WTC11 (cell line): ENCODE measurements around the gene FANCE. TPM values are rescaled to one million over a fixed set of nuclear protein-coding genes. Genes with fewer than 3 reads are reported as not detected.
A peak's percentile ranks its signal among the peaks of the same experiment; 100 is the strongest.

Experiments used
- ATAC-seq: fragments of 200-7000 bp; cut with Tn5 transposase; 2 replicates; pipeline ENCODE4 v1.10.0; 2021; ENCODE audit warnings: mild to moderate bottlenecking, moderate library complexity
- CTCF ChIA-PET: fragments of 300-600 bp; sonication (Branson Sonifier 250); formaldehyde crosslinking; loops from one replicate; lab custom pipeline; 2021; ENCODE audit warnings: antibody characterized with exemption; lab: Charles Lee
- POLR2A ChIA-PET: fragments of 350-600 bp; sonication (Branson Sonifier 250); formaldehyde crosslinking; loops from one replicate; lab custom pipeline; 2021; ENCODE audit warnings: antibody characterized with exemption; lab: Charles Lee
- DNase-seq: peaks from one replicate; pipeline ENCODE4 v3.0.0; 2021; ENCODE audit warnings: low spot score
- H3K27ac Mint-ChIP-seq: 2 replicates; pipeline ENCODE4 v1.8.0; 2021; ENCODE audit warnings: mixed read lengths
- H3K27me3 Mint-ChIP-seq: 2 replicates; pipeline ENCODE4 v1.8.0; 2021; ENCODE audit warnings: low read depth, mild to moderate bottlenecking, moderate library complexity, mixed read lengths
- H3K36me3 Mint-ChIP-seq: 2 replicates; pipeline ENCODE4 v1.8.0; 2021; ENCODE audit warnings: mixed read lengths
- H3K4me1 Mint-ChIP-seq: 2 replicates; pipeline ENCODE4 v1.8.0; 2022; ENCODE audit warnings: mixed read lengths
- H3K4me3 Mint-ChIP-seq: 2 replicates; pipeline ENCODE4 v1.8.0; 2021; ENCODE audit warnings: mild to moderate bottlenecking, moderate library complexity, mixed read lengths
- H3K9me3 Mint-ChIP-seq: 2 replicates; pipeline ENCODE4 v1.8.0; 2021; ENCODE audit warnings: mixed read lengths
- AR ChIP-seq: fragments of 250-450 bp; sonication (Bioruptor Pico); IDR thresholded peaks from 2 replicates; pipeline ENCODE4 v1.9.0; 2021; ENCODE audit warnings: mild to moderate bottlenecking
- ATF1 ChIP-seq: sonication (generic); formaldehyde crosslinking; IDR thresholded peaks from 2 replicates; pipeline ENCODE4 v1.8.1; 2023; ENCODE audit warnings: mild to moderate bottlenecking, moderate library complexity, missing genetic modification reagents
- ELF4 ChIP-seq: sonication (generic); formaldehyde crosslinking; IDR thresholded peaks from 2 replicates; pipeline ENCODE4 v1.8.1; 2022; ENCODE audit warnings: low read depth, mild to moderate bottlenecking, moderate library complexity, missing genetic modification reagents
- FOXP1 ChIP-seq: sonication (generic); formaldehyde crosslinking; IDR thresholded peaks from 2 replicates; pipeline ENCODE4 v1.8.0; 2022; ENCODE audit warnings: missing genetic modification reagents, mild to moderate bottlenecking, moderate library complexity, borderline replicate concordance
- GTF2I ChIP-seq: fragments of 250-450 bp; sonication (Bioruptor Pico); conservative IDR thresholded peaks from 2 replicates; pipeline ENCODE4 v1.4.0; 2021; ENCODE audit warnings: mild to moderate bottlenecking
- HMGXB4 ChIP-seq: sonication (generic); formaldehyde crosslinking; IDR thresholded peaks from 2 replicates; pipeline ENCODE4 v1.8.1; 2023; ENCODE audit warnings: mild to moderate bottlenecking, moderate library complexity, missing genetic modification reagents
- JUN ChIP-seq: sonication (generic); formaldehyde crosslinking; IDR thresholded peaks from 2 replicates; pipeline ENCODE4 v1.8.0; 2023; ENCODE audit warnings: mild to moderate bottlenecking, missing genetic modification reagents
- MXD4 ChIP-seq: fragments of 250-450 bp; sonication (Bioruptor Pico); IDR thresholded peaks from 2 replicates; pipeline ENCODE4 v1.8.0; 2021; ENCODE audit warnings: mild to moderate bottlenecking, moderate library complexity, borderline replicate concordance
- MYBL2 ChIP-seq: sonication (generic); formaldehyde crosslinking; IDR thresholded peaks from 2 replicates; pipeline ENCODE4 v1.8.1; 2023; ENCODE audit warnings: mild to moderate bottlenecking, moderate library complexity, missing genetic modification reagents
- RORB ChIP-seq: fragments of 250-450 bp; sonication (Bioruptor Pico); IDR thresholded peaks from 2 replicates; pipeline ENCODE4 v1.9.0; 2021; ENCODE audit warnings: mild to moderate bottlenecking
- TCF7 ChIP-seq: sonication (generic); formaldehyde crosslinking; IDR thresholded peaks from 2 replicates; pipeline ENCODE4 v1.8.0; 2022; ENCODE audit warnings: mild to moderate bottlenecking, low read depth, missing genetic modification reagents, moderate library complexity
- TEAD4 ChIP-seq: sonication (generic); formaldehyde crosslinking; IDR thresholded peaks from 2 replicates; pipeline ENCODE4 v1.8.0; 2022; ENCODE audit warnings: mild to moderate bottlenecking, missing genetic modification reagents
- USF1 ChIP-seq: sonication (generic); formaldehyde crosslinking; IDR thresholded peaks from 2 replicates; pipeline ENCODE4 v1.8.0; 2022; ENCODE audit warnings: mild to moderate bottlenecking, missing genetic modification reagents
- ZNF263 ChIP-seq: sonication (generic); formaldehyde crosslinking; IDR thresholded peaks from 2 replicates; pipeline ENCODE4 v1.8.1; 2022; ENCODE audit warnings: low read depth, mild to moderate bottlenecking, moderate library complexity, missing genetic modification reagents
- ZNF396 ChIP-seq: fragments of 250-450 bp; sonication (Bioruptor Pico); IDR thresholded peaks from 2 replicates; pipeline ENCODE4 v1.8.0; 2021; ENCODE audit warnings: mild to moderate bottlenecking, moderate library complexity, borderline replicate concordance
- ZNF671 ChIP-seq: fragments of 250-450 bp; sonication (Bioruptor Pico); IDR thresholded peaks from 2 replicates; pipeline ENCODE4 v1.8.0; 2021; ENCODE audit warnings: mild to moderate bottlenecking
- total RNA-seq: library from RNA; stranded (reverse); gene quantifications from 3 replicates; pipeline ENCODE4 v1.2.3, GENCODE V29; 2021
- TF ChIP-seq, protein P1 (sequence below): sonication (generic); formaldehyde crosslinking; IDR thresholded peaks from 2 replicates; pipeline ENCODE4 v1.8.0; 2022; ENCODE audit warnings: missing genetic modification reagents
- TF ChIP-seq, protein P2 (sequence below): sonication (generic); formaldehyde crosslinking; IDR thresholded peaks from 2 replicates; pipeline ENCODE4 v1.8.0; 2023; ENCODE audit warnings: missing genetic modification reagents
- TF ChIP-seq, protein P3 (sequence below): sonication (generic); formaldehyde crosslinking; IDR thresholded peaks from 2 replicates; pipeline ENCODE4 v1.8.1; 2022; ENCODE audit warnings: missing genetic modification reagents, borderline replicate concordance
- TF ChIP-seq, protein P4 (sequence below): sonication (generic); formaldehyde crosslinking; IDR thresholded peaks from 2 replicates; pipeline ENCODE4 v1.8.1; 2023; ENCODE audit warnings: mild to moderate bottlenecking, missing genetic modification reagents, moderate library complexity

FANCE gene
- total RNA-seq, 1 experiment from 2014 or later = 22.3 TPM

DNA sequence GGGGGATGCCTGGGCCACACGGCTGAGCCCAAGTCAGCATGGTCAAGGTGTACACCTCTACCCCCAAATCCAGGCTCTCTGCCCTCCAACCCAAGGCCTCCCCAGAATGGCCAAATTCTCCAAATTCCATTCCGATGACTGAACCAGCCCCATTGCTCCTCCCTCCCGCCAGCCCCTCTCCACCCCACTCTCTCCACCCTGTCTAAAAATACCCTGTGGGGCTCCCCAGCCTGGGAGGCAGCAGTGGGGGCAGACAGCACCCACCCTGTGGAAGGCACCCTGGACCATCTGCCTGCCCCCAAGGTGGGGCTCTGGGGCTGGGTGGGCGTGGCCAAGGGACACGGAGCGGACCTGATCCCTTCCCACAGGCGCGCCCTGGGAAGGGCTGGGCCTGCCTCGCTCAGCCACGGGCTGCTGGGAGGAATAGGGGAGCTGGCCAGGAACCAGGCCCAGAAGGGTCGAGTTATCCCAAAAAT lies 33.3 kb downstream of the FANCE start (continued):
- TF ChIP-seq TEAD4 (CRISPR knock-in tag) (peak; percentile 58), ELF4 (CRISPR knock-in tag) (no peak), TCF7 (CRISPR knock-in tag) (no peak), USF1 (CRISPR knock-in tag) (peak; percentile 33; the same call in 1 of the 2 replicates), JUN (CRISPR knock-in tag) (peak; percentile 42; the same call in 1 of the 2 replicates), RORB (CRISPR knock-in tag) (no peak)
- TF ChIP-seq, protein P1, sequence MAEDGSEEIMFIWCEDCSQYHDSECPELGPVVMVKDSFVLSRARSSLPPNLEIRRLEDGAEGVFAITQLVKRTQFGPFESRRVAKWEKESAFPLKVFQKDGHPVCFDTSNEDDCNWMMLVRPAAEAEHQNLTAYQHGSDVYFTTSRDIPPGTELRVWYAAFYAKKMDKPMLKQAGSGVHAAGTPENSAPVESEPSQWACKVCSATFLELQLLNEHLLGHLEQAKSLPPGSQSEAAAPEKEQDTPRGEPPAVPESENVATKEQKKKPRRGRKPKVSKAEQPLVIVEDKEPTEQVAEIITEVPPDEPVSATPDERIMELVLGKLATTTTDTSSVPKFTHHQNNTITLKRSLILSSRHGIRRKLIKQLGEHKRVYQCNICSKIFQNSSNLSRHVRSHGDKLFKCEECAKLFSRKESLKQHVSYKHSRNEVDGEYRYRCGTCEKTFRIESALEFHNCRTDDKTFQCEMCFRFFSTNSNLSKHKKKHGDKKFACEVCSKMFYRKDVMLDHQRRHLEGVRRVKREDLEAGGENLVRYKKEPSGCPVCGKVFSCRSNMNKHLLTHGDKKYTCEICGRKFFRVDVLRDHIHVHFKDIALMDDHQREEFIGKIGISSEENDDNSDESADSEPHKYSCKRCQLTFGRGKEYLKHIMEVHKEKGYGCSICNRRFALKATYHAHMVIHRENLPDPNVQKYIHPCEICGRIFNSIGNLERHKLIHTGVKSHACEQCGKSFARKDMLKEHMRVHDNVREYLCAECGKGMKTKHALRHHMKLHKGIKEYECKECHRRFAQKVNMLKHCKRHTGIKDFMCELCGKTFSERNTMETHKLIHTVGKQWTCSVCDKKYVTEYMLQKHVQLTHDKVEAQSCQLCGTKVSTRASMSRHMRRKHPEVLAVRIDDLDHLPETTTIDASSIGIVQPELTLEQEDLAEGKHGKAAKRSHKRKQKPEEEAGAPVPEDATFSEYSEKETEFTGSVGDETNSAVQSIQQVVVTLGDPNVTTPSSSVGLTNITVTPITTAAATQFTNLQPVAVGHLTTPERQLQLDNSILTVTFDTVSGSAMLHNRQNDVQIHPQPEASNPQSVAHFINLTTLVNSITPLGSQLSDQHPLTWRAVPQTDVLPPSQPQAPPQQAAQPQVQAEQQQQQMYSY (CRISPR knock-in tag) = no peak
- TF ChIP-seq, all 79 proteins: peak for 7

GRCh38 chr6:35486005-35486925 lies 34.1 kb downstream of the FANCE start:
- ATAC-seq (peak; percentile 33), DNase-seq (peak; percentile 90)
- peaks cover 8% of the 10 kb centered on the region; the same call in 1 of the 2 replicates for H3K36me3 Mint-ChIP-seq
- no peaks in the 10 kb centered on the region for H3K27me3 Mint-ChIP-seq
- ChIA-PET CTCF (interaction anchor here (0.8 to 2.0 kb wide), 6 partner anchors 10 to 36 kb away, joined by 3 to 9 read pairs (median 5); partner anchors contain the start of gene TEAD3), POLR2A (interaction anchor here (0.5 to 5.6 kb wide), 5 partner anchors 10 to 157 kb away, joined by 3 to 54 read pairs (median 3); partner anchors contain the start of genes FANCE and TEAD3)
- H3K4me3 Mint-ChIP-seq = peak overlapping the region; percentile 65
- no peaks in the 10 kb centered on the region for H3K9me3 Mint-ChIP-seq
- peaks cover 52% of the 10 kb centered on the region for H3K4me1 Mint-ChIP-seq
- peak overlapping the region; percentile 100 for H3K27ac Mint-ChIP-seq
- TF ChIP-seq ZNF263 (CRISPR knock-in tag) = 0 out of 2 replicates have a peak, but pooled peaks have one; percentile 49
- TF ChIP-seq, protein P2, sequence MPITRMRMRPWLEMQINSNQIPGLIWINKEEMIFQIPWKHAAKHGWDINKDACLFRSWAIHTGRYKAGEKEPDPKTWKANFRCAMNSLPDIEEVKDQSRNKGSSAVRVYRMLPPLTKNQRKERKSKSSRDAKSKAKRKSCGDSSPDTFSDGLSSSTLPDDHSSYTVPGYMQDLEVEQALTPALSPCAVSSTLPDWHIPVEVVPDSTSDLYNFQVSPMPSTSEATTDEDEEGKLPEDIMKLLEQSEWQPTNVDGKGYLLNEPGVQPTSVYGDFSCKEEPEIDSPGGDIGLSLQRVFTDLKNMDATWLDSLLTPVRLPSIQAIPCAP (CRISPR knock-in tag) = peak; percentile 72; the same call in 1 of the 2 replicates
- TF ChIP-seq HMGXB4 (CRISPR knock-in tag) = peak; percentile 59; the same call in 1 of the 2 replicates
- no peak for TF ChIP-seq FOXP1
- TF ChIP-seq, protein P3, sequence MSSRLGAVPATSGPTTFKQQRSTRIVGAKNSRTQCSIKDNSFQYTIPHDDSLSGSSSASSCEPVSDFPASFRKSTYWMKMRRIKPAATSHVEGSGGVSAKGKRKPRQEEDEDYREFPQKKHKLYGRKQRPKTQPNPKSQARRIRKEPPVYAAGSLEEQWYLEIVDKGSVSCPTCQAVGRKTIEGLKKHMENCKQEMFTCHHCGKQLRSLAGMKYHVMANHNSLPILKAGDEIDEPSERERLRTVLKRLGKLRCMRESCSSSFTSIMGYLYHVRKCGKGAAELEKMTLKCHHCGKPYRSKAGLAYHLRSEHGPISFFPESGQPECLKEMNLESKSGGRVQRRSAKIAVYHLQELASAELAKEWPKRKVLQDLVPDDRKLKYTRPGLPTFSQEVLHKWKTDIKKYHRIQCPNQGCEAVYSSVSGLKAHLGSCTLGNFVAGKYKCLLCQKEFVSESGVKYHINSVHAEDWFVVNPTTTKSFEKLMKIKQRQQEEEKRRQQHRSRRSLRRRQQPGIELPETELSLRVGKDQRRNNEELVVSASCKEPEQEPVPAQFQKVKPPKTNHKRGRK = no peak
- TF ChIP-seq ATF1 (CRISPR knock-in tag) = no peak
- TF ChIP-seq, protein P4, sequence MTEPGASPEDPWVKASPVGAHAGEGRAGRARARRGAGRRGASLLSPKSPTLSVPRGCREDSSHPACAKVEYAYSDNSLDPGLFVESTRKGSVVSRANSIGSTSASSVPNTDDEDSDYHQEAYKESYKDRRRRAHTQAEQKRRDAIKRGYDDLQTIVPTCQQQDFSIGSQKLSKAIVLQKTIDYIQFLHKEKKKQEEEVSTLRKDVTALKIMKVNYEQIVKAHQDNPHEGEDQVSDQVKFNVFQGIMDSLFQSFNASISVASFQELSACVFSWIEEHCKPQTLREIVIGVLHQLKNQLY (CRISPR knock-in tag) = peak; percentile 69; the same call in 1 of the 2 replicates
- no peak for TF ChIP-seq MYBL2 (CRISPR knock-in tag)
- no peak for TF ChIP-seq AR
- no peak for TF ChIP-seq ZNF671 (CRISPR knock-in tag)
- TF ChIP-seq TEAD4 (CRISPR knock-in tag) = no peak
- TF ChIP-seq ZNF396 = no peak
- TF ChIP-seq GTF2I (CRISPR knock-in tag) = no peak
- TF ChIP-seq MXD4 (CRISPR knock-in tag) = no peak
- TF ChIP-seq USF1 (CRISPR knock-in tag) = no peak
